HG03103 (cell line): ENCODE measurements around the gene MAGEA9B.
"Not testable (repeated sequence)": the region's sequence is repeated elsewhere in the genome, so short reads cannot be mapped to it uniquely, and the experiment has no call there.

Experiments used
- ATAC-seq: cut with Tn5 transposase; IDR thresholded peaks from one replicate; pipeline ENCODE4 v1.9.1; 2021; ENCODE audit warnings: low read depth; ENCODE audit not compliant: unreplicated experiment

MAGEA9B gene

GRCh38 chrX:149539283-149540130, 47.8 kb downstream of the MAGEA9B start:
- peak; percentile 47 for ATAC-seq

- ATAC-seq = not testable (repeated sequence)
Observed at GRCh38 chrX:149537474-149537873, 49.8 kb downstream of the MAGEA9B start.

- not testable (repeated sequence) for ATAC-seq
Observed at GRCh38 chrX:149534926-149535602, 52.2 kb downstream of the MAGEA9B start.

GRCh38 chrX:149533999-149534398, 53.3 kb downstream of the MAGEA9B start:
- ATAC-seq = not testable (repeated sequence)

- ATAC-seq = not testable (repeated sequence)
Observed at GRCh38 chrX:149532868-149533267, 54.4 kb downstream of the MAGEA9B start.
